GM12801 (cell line): ENCODE measurements around the gene MAP4K2.

ENCODE experiments used
- TF ChIP-seq, protein P1 (sequence below): IDR thresholded peaks from one replicate; pipeline ENCODE4 v1.5.1; 2011; ENCODE audit warnings: control low read depth; ENCODE audit not compliant: insufficient read length; ENCODE audit errors: extremely low read depth

MAP4K2 gene

DNA sequence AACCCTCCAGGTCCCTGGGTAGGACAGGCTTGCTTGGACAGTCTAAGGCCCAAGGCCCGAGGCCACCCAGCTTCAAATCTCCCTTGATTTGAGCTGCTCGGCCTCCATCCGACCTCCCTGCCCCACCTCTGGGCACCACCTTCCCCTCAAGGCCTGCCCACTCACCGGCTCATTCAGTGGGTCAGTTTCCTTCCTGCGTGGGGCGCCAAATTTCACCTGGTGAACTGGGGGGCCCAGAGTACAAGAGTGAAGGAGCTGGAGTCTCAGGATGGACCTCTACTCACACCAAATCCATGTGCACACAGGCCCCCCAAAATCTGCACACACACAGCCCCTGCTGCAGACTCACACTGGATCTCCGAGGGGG lies 3.8 kb downstream of the MAP4K2 start:
- TF ChIP-seq, protein P1, sequence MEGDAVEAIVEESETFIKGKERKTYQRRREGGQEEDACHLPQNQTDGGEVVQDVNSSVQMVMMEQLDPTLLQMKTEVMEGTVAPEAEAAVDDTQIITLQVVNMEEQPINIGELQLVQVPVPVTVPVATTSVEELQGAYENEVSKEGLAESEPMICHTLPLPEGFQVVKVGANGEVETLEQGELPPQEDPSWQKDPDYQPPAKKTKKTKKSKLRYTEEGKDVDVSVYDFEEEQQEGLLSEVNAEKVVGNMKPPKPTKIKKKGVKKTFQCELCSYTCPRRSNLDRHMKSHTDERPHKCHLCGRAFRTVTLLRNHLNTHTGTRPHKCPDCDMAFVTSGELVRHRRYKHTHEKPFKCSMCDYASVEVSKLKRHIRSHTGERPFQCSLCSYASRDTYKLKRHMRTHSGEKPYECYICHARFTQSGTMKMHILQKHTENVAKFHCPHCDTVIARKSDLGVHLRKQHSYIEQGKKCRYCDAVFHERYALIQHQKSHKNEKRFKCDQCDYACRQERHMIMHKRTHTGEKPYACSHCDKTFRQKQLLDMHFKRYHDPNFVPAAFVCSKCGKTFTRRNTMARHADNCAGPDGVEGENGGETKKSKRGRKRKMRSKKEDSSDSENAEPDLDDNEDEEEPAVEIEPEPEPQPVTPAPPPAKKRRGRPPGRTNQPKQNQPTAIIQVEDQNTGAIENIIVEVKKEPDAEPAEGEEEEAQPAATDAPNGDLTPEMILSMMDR: no peak

DNA sequence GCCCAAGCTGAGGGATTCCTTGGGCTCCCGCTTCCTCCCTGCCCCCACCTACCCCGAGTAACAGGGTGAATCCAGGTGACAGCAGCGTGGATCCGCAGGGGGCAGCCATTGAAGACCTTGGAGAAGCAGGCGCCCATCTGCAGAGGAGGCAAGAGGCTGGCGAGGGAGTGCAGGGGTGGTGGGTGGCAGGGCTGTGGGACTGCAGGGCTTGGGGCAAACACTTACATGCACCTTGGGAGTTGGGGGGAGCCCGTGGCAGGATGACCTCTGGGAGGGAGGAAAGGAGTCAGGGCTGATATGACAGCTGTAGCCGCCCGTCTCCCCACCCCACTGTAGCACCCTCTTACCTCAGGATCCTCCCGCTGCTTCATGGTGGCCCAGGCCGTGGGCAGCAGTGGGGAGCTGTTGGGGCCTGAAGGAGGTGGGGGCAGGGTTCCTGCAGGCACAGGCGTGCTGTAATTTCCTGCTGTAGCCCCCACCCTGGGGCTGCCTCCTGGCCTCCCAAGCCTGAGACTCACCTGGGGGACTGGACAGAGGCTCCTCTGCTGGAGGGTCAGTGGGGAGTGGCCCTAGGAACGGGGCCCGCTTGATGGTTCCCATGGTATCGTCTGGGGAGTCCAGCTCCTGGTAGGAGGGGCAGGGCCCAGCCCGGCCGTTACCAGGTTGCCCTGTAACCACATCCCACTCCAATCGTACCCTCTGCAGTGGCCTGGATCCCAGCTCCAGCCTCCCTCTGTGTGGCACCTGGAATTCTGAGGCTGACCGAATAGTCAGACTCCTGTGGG lies 6.1 kb downstream of the MAP4K2 start:
- TF ChIP-seq, protein P1: no peak

DNA sequence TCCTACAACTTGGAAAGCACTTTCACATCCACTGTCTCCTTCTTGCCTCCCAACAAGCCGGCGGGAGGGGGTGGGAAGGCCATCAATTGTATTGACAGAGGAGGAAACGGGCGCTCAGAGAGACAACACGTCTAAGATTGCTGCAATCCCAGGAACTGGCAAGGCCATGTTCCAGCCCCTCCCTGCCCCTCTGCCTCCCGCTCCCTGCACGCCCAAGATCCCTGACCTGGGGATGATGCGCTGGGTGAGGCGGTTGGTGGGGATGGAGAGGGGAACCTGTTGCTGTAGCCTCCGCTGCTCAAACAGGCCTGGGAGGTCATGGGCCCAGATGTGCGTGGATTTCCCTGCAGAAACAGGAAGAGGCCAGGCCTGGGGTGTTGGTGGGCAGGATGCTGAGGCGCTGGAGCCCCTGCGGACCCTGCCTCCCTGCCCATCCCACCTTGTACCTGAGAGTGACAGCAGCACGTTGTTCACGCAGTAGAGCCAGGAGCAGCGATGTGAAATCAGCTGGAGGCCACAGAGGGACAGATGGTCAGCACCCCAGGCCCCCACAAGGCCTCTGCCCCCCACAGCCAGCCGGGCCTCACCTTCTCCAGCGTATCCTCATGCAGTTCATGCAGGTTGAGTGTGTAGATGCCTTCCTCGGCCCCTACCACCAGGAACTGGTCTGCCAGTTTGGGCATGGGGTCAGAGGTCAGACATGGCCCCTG lies 6.8 kb downstream of the MAP4K2 start:
- TF ChIP-seq, protein P1: no peak

DNA sequence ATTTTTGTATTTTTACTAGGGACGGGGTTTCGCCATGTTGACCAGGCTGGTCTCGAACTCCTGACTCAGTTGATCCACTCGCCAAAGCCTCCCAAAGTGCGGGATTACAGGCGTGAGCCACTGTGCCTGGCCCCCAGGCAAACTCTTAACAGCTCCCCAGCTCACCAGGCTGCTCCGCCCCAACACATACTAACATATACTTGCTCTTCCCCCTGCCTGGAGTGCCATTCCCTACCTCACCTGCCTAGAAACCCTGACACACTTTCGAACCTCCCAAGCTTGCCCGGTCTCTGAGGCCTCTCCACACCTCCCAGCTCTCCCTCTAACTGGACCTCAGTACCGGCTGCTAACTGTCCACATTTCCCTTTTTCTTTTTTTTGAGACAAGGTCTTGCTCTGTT lies 8.5 kb downstream of the MAP4K2 start:
- TF ChIP-seq, protein P1: no peak

DNA sequence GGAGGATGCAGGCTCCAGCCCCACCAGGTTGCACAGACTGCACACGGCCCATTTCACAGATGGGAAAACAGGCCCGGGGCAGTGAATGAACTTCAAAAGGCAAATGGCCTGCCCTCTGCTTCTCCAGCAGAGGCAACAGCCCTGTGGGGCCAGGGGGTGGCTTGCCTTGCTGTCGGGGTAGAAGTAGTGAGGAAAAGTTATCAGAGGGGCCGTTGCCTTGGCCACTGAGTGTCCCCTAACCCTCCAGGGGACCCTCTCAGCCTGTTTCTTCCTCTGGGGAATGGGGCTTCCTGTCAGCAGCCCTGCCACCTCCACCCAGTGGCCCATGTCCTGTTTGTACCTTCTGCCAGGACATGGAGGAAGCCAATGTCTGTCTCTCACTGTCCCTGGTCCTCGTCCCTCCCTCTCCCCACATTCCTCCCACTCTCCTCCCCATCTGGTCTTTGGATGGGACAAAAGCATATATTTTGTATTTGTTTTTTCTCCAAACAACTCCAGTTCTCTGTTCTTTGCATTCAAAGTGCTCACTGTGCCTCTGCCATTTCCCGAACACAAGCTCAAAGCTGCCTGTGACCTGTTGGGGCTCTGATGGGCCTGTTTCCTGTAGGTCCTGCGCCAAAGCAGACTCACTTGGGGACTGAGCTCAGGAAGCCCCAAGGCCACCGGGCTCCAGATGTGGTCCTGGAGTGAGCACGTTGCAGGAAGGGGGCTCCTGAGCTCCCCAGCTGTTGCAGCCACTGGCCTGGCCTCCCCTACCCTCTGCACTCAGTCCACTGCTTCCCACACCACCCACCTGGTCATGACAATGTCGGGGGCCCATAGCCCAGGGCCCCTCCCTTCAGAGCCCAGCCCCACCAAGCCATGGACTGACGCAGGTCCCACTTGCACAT lies 9.5 kb downstream of the MAP4K2 start:
- TF ChIP-seq, protein P1: no peak

DNA sequence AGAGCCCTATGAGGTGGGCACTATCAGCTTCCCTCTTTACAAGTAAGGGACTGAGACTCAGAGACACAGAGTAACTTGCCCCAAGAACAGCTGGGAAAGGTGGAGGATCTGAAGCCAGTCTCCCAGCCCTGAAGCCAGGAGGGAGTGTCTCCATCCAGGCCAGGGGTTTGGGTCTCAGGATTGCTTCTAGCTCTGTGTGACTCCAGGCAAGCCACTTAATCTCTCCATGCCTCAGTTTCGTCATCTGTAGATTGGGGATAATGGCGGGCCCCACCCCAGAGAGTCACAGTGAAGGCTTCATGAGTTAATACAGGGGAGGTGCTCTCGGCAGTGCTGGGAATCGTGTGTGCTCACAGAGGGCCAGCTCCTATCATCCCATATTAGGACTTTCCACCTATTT lies 10.5 kb downstream of the MAP4K2 start:
- TF ChIP-seq, protein P1: no peak

DNA sequence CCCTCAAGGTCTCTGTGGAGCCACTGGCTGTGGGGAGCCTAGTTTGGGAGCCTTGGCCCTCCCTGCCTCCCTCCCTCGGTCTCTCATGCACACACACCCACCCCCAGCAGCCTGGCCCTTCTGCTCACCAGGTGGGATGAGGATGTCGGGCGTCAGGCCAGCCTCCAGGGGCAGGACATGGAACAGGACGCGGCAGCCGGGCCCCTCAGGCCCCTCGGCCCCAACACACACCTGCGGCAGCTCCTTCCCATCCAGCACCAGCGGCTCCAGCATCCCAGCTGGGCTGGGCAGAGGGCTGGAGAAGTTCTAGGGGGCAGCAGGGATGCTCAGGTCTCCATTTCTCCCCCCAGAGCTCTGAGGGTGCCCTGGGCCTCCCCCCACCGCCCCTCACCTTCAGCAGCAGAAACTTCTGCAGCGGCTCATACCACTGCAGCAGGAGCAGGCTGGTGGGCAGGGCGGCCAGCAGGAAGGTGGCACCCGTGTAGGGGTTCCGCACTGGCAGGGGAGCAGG lies 11.2 kb downstream of the MAP4K2 start:
- TF ChIP-seq, protein P1: no peak
